HG02973 (cell line): Measurements from ENCODE around the gene GPATCH2.
A peak's percentile ranks its signal among the peaks of the same experiment; 100 is the strongest.
"Not testable (repeated sequence)": the region's sequence is repeated elsewhere in the genome, so short reads cannot be mapped to it uniquely, and the experiment has no call there.

Experiments
- ATAC-seq: cut with Tn5 transposase; IDR thresholded peaks from one replicate; pipeline ENCODE4 v1.9.1; 2021; ENCODE audit warnings: moderate library complexity; ENCODE audit not compliant: unreplicated experiment

The GPATCH2 gene

DNA sequence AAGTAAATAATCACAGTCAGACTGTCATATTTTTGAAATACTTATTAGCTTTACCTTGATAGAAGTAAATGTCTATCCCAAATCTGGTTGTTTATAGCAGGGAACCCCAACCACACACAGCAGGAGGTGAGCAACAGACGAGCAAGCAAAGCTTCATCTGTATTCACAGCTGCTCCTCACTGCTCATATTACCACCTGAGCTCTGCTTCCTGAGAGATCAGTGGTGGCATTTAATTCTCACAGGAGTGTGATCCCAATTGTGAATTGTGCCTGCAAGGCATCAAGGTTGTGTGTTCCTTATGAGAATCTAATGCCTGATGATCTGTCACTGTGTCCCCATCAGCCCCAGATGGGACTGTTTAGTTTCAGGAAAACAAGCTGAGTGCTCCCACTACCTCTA, 104.3 kb downstream of the GPATCH2 start:
- ATAC-seq: no peak

- ATAC-seq: no peak
These were observed 105.0 kb downstream of the GPATCH2 start for GRCh38 chr1:217525773-217526490.

DNA sequence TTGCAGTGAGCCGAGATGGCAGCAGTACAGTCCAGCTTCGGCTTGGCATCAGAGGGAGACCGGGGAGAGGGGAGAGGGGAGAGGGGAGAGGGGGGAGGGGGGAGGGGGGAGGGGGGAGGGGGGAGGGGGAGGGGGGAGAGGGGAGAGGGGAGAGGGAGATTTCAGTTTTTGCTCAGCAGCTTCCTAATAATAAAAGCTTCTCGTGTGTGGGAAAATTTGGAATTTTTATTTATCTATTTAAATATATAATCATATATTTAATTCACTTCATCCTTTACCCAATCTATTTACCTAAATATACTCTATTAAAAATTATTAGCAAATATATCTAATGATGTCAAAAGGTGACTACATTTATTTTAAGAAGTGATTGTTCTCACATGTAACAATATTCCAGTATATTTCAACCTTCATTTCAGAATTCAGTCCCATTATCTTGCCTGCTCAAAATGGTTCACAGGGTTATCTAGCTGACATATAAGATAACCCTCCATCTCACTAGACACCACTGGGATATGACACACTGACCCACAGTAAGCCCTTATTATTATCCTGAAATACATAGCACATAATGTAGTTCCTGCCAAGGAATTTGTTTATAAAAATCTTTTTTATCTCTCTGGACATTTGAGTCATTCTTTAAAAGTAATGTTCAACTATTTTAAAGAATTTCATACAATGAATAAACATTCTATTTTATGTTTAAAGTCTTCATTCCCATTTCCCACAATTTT, 105.9 kb downstream of the GPATCH2 start:
- ATAC-seq: no peak

- ATAC-seq: not testable (repeated sequence)
These were observed 107.0 kb downstream of the GPATCH2 start for GRCh38 chr1:217523921-217524320.

- no peak for ATAC-seq
These were observed 108.6 kb downstream of the GPATCH2 start for GRCh38 chr1:217522277-217522676.

GRCh38 chr1:217521317-217521716, 109.6 kb downstream of the GPATCH2 start:
- no peak for ATAC-seq

DNA sequence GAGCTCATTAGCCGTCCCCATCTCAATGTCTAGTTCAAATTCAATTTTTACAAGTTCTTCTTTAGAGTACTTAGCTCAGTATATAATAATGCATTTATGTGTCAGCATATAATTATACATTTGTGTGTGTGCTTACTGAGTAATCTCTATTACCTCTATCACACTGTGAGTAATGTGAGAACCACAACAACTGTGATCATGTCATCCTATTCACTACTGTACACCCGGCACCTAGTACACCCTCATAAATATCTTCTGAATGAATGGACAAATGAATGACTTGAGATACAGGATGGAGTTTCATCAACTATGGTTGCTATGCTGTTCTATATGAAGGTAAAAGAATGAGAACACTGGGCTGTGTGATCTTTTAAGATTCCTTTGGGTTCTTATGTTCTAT, 124.0 kb downstream of the GPATCH2 start:
- no peak for ATAC-seq

- ATAC-seq: no peak
These were observed 132.7 kb downstream of the GPATCH2 start for GRCh38 chr1:217498209-217498608.

DNA sequence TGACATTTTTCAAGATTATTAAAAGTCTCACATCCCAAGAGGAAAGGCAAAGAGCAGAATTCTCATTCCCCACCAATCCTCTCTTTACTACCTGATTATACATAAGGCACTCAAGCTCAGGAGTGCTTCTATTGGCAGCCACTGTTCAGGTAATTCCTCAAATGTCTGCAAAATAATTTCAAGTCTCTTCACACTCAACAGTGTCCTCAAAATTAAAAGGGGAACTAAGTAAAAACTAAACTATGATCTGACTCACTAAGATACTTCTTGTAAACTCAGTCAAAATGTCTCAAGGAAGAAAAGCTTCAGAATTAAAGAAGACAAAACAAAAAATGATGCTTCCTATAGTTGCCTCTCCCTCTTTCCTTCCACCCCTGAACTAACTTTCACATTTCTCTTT, 135.6 kb downstream of the GPATCH2 start:
- ATAC-seq: peak; percentile 95

DNA sequence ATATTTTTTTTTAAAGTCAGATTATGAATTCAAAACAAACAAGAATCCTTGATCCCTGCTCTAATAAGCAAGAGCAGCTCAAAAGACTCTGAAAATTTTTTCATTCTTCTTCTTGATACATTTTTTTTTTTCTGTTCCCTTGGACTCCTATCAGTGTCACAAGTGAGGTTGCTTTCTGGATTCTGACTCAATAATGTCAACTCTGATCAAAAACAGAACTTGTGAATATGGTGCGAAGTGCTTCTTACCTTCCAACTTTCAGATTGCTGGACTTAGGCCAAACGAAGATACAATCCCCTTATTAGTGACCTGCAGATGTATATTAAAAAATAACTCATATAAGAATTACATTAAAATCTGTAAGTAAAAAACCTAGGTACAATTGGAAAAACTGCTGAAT, 136.1 kb downstream of the GPATCH2 start:
- ATAC-seq: peak; percentile 79

DNA sequence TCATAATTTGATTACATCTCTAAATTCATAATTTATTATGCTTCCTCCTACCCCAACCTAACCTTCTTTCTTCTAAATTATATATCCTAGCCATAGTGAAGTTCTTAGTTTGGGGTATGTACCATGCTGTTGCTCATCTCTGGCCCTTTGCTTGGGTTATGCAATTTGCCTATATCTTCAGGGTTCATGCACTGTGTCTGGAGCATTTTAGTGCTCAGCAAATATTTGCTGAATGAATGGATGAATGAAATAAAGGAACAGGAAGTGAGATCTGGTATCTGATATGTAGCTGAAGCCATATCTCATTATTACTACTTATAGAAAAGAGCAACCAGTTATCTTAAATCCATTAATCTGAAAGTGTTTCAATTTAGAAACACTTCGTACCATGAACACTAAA, 137.6 kb downstream of the GPATCH2 start:
- no peak for ATAC-seq

DNA sequence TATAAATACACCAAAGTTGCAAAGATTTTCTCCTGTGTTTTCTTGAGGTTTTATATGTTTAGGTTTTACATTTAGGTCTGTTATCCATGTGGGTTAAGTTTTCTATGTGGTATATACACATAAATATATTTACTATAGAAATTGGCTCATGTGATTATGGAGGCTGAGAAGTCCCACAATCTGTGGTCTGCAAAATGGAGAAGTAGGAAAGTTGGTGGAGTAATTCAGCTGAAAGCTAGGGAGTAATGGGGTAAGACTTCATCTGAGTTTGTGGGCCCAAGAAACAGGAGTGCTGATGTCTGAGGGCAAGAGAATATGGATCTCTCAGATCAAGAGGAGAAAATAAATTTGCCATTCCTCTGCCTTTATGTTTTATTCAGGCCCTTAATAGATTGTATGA, 146.0 kb downstream of the GPATCH2 start:
- no peak for ATAC-seq

GRCh38 chr1:217482356-217483102, 148.4 kb downstream of the GPATCH2 start:
- peak; percentile 100 for ATAC-seq

DNA sequence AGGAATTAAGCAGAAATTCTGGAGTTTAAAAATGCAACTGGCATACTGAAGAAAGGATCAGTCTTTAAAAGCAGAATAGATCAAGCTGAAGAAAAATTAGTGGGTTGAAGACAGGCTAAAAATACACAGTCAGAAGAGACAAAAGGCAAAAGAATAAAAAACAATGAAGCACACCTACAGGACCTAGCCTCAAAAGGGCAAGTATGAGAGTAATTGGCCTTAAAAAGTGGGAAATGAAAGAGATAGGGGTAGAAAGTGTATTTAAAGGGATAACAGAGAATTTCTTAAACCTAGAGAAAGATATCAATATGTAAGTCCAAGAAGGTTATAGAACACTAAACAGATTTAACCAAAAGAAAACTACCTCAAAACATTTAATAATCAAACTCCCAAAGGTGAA, 152.4 kb downstream of the GPATCH2 start:
- no peak for ATAC-seq

DNA sequence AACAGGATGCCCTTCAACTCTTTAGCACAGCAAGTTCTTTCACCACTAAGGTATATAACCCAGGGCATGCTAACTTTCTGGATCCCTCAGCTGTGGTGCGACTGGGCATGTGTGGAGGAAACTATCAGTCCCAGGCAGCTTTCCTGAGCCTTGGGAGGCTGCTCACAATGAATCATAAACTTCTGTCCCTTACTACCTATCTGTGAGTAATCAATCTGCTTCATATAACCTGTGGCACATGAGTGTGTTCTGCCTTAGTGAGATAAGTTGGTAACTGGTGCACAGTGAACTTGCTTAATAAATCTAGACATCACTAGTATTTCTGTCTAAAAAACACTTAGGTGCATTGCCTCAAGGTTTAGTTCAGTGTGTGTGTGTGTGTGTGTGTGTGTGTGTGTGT, 158.0 kb downstream of the GPATCH2 start:
- ATAC-seq: no peak

DNA sequence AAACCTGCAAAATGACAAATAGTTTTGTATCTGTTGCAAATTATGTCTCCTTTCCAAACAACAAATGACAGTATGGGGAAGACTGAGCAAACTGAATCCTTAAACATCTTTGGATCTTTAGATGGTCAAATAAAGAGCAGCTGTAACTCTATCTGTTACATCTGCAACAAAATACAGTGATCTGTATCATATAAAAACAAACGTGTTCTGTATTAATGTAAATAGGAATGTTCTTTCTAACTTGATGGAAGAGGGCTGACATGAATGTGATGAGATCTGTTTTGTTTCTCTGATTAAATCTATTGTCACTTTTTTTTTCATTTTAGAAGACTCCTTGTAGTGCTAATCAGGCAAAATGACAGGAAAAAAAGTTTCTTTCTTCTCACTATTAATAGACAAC, 159.5 kb downstream of the GPATCH2 start:
- ATAC-seq: no peak

- no peak for ATAC-seq
These were observed 160.9 kb downstream of the GPATCH2 start for GRCh38 chr1:217469983-217470382.

DNA sequence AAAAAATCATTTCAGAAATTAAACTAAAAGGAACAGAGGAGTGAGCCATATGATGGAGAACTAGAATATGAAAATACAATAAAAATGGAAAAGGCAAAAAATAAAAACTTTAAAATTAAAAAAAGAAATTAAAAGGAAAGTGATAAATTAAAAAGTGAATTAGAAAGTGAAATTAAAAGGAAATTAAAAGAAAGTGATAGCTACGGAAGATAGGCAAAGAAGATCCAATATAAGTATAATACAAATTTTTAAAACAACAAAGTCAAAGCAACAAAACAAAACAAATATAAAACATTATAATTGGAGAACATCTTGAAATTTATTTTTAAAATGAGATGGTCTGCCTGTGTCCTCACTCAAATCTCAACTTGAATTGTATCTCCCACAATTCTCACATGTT, 165.8 kb downstream of the GPATCH2 start:
- no peak for ATAC-seq

- ATAC-seq: no peak
These were observed 168.2 kb downstream of the GPATCH2 start for GRCh38 chr1:217462666-217463065.

DNA sequence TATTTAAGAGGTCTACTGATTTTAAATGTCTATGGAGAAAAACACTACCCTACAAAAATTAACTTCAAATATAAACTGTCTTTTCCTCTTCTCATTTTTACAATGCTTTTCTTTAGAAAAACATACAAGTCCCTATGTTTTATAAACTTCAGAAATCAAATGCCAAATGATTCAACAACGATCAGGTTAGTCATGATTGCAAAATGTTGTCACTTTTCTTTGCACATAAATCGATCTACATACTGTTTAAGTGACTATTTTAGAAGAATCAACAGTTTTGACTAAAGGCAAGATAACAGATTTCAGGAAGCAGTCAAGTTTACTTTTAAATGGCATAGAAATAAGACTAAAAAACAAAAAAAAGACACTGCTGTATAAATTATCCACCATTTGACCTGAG, 168.7 kb downstream of the GPATCH2 start:
- no peak for ATAC-seq

DNA sequence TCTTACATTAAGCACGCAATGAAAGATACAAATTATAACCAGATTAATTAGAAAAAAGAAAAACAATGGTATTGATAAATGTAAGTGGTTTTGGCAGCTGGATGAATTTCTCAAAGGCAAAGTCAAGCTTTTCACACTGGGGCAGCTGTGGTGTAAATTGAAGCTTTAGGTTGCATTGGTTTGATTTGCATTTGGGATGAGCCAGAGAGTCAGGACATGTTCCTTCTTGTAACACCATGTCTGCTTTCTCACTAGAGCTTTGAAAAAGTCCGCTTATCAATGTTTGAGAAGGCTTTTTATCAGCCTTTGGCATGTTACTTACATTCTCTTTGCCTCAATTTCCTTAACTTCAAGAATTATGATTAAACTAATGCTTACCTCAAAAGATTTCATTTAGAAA, 173.9 kb downstream of the GPATCH2 start:
- ATAC-seq: no peak

- ATAC-seq: no peak
These were observed 174.6 kb downstream of the GPATCH2 start for GRCh38 chr1:217456261-217456660.
